ENCODE measurements around the gene TTC32.

The TTC32 gene

DNA sequence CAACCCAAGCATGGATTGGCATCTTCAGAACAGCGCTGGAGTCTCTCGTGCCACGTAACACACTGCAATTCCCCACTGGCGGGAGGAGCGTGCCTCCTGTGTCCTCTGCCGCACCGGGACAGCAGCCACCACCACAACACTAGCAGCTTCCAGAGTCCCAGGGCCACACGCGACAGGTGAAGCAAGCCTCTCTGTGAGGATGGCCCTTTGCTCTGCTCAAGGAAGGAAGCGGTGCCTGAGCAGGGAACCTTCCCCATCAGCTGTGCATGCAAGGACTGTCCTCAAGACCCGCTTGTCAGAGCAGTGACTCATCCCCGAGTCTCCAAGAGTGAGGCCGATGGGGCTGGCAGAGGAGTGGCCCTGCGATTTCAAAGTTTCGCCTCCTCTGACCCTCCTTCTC is 44.0 kb downstream of the TTC32 start:
- intact Hi-C loops (cut with DNase I; ENCODE audit: low total_unique reads): loop anchor here (5.0 to 10.0 kb wide), 2 partner anchors 51 to 113 kb away; no protein-coding TSS in a partner anchor
- H3K27ac ChIP-seq: peak overlapping the region; percentile 76 to 83
- peaks cover 0 to 75% (median 49%) of the 10 kb centered on the region in 4 donors for H3K4me1 ChIP-seq
- no peaks in the 10 kb centered on the region for H3K9me3 ChIP-seq
- H3K27me3 ChIP-seq: no peaks in the 10 kb centered on the region
- H3K36me3 ChIP-seq: no peaks in the 10 kb centered on the region
- H3K4me3 ChIP-seq: no peak overlapping the region
- TF ChIP-seq, protein P1, sequence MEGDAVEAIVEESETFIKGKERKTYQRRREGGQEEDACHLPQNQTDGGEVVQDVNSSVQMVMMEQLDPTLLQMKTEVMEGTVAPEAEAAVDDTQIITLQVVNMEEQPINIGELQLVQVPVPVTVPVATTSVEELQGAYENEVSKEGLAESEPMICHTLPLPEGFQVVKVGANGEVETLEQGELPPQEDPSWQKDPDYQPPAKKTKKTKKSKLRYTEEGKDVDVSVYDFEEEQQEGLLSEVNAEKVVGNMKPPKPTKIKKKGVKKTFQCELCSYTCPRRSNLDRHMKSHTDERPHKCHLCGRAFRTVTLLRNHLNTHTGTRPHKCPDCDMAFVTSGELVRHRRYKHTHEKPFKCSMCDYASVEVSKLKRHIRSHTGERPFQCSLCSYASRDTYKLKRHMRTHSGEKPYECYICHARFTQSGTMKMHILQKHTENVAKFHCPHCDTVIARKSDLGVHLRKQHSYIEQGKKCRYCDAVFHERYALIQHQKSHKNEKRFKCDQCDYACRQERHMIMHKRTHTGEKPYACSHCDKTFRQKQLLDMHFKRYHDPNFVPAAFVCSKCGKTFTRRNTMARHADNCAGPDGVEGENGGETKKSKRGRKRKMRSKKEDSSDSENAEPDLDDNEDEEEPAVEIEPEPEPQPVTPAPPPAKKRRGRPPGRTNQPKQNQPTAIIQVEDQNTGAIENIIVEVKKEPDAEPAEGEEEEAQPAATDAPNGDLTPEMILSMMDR (IDR thresholded peaks at IDR 0.05): no peak
- DNase-seq: no peak

DNA sequence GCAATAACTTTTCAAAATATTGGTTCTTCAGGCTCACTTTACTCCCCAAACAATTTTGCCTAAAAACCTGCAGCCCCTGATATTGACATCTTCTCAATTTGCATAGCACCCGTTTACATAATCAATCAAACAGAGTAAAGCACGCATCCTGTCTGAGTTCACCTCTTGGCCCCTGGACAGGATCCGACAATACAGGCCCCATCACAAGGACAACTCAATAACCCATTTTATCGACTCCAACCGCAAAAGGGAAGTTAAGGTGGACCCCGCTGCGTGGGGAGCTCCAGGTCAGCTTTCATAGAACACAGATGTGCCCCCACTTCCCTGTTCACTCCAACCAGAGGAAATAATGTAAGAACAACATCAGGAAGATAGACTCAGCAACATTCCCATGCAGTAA is 44.7 kb downstream of the TTC32 start:
- Histone ChIP-seq H3K27me3 (no peaks in the 10 kb centered on the region), H3K4me1 (peaks cover 0 to 71% (median 45%) of the 10 kb centered on the region in 4 donors), H3K9me3 (no peaks in the 10 kb centered on the region), H3K36me3 (no peaks in the 10 kb centered on the region), H3K4me3 (no peak overlapping the region), H3K27ac (peak overlapping the region; percentile 76 to 83)
- intact Hi-C loops (cut with DNase I; ENCODE audit: low total_unique reads): loop anchor here (5.0 to 10.0 kb wide), 2 partner anchors 50 to 112 kb away; no protein-coding TSS in a partner anchor
- no peak for DNase-seq
- TF ChIP-seq, protein P1 (IDR thresholded peaks at IDR 0.05): no peak

DNA sequence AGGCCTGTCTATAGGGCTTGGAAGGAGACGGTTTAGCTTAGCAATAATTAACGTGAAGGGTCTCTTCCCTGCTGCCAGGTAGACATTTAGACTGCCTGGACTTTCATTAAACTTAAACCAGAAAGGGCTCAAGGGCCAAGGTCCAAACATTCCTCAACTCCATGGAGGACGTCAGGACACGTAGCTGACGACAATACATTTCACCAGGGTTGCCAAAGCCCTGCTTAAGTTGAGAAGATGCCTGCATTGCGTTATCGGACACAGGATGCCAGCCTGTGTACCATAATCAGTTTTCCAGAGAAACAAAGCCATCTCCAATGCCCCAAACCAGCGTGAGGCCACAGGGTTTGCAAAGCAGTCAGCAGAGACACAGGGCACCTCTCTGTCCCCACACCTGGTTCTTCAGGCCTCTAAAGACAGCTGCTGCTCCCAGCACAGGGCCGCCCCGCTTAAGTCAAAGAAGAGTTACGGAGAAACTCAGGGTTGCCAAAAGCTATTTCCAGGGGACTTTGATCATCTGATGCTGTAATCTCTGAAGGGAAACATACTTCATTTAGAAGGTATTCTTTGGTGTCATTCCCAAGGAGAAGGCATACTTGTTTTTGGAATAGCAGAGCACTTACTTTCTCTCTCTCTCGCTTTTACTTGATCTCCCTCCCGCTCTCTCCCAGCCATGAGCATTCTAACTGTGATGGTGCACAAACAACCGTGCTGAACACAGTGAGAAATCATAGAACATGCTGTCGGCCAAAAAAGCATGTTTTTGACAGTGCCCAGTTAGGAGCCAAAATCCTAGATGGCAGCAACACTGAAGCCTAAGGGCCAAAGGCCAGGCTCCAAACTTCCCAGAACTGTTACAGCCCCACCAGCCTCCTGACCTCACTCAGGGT is 46.0 kb downstream of the TTC32 start:
- no peak for DNase-seq
- TF ChIP-seq, protein P1 (IDR thresholded peaks at IDR 0.05): no peak
- no peak overlapping the region for H3K4me3 ChIP-seq
- intact Hi-C loops (cut with DNase I; ENCODE audit: low total_unique reads): loop anchor here (5.0 to 10.0 kb wide), 2 partner anchors 48 to 111 kb away; no protein-coding TSS in a partner anchor
- H3K27me3 ChIP-seq: no peaks in the 10 kb centered on the region
- H3K4me1 ChIP-seq: peaks cover 0 to 58% (median 33%) of the 10 kb centered on the region in 4 donors
- no peaks in the 10 kb centered on the region for H3K9me3 ChIP-seq
- H3K36me3 ChIP-seq: no peaks in the 10 kb centered on the region
- H3K27ac ChIP-seq: peak overlapping the region; percentile 76 to 83

DNA sequence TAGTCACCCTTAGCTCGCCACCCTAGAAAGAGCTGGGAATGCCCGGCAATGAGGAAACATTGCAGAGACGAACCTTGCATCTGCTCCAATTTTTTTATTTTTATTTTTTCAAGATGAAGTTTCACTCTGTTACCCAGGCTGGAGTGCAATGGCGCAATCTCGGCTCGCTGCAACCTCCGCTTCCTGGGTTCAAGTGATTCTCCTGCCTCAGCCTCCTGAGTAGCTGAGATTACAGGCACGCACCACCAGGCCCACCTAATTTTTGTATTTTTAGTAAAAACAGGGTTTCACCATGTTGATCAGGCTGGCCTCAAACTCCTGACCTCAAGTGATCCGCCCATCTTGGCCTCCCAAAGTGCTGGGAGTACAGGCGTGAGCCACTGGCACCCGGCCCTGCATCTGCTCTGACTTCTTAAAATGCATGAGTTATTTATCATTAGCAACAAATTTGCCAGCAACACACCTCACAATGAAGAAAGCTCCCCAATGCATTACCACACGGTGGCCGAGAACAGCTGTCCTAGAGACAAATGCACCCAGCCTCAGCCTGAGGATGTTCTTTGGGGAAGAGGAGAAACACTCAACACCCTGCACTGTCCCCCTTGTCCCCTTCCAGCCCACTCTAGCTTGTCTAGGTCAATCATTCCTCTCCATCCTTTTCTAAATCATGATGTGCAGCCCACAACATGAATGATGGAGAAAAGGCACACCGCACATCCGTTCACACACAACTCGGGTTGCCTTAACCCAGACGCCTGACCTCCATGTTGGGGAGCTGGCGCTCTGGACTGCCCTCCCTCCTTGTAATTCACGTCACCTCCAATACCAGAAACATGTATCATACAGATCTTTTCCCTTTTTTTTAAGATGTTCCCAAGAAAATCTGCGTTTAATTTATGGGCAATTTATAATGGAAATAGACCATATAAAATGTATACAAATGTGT is 46.9 kb downstream of the TTC32 start:
- TF ChIP-seq, protein P1 (IDR thresholded peaks at IDR 0.05): no peak
- Histone ChIP-seq H3K36me3 (no peaks in the 10 kb centered on the region), H3K27ac (peak overlapping the region; percentile 76 to 83), H3K27me3 (no peaks in the 10 kb centered on the region), H3K4me3 (no peak overlapping the region), H3K4me1 (peaks cover 0 to 52% (median 30%) of the 10 kb centered on the region in 4 donors), H3K9me3 (no peaks in the 10 kb centered on the region)
- DNase-seq: no peak
- intact Hi-C loops (cut with DNase I; ENCODE audit: low total_unique reads): loop anchor here (5.0 to 10.0 kb wide), 2 partner anchors 48 to 110 kb away; no protein-coding TSS in a partner anchor

DNA sequence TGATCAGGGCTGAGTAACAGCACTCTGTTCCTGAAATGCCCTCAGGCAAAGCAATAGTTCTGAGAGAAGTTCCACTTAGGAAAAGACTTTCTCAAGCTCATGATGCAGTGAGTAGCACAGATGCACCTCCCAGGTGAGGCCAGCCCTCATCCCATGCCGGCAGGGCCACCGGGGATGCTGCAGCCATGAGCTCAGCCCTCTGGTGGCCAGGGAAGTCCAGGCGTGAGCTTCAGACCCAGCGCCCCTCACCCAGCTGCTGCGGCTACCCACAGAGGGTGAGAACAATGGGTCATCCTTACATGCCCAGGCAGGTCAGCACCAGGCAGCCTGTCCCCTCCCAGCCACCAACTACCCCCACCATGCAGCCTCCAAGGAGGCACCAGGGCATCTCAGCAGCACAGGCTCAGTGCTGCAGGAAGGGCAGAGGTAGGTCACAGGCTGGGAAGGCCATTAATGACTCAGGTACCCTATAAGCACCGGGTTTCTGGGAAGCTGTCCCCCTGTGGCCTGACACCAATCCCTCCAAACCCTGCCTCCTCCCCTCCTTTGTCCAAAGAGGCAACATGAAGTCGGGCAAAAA is 50.6 kb downstream of the TTC32 start:
- Histone ChIP-seq H3K4me3 (no peak overlapping the region), H3K4me1 (peaks cover 0 to 16% (median 8%) of the 10 kb centered on the region in 4 donors), H3K27me3 (no peaks in the 10 kb centered on the region), H3K27ac (no peak overlapping the region), H3K36me3 (no peaks in the 10 kb centered on the region), H3K9me3 (no peaks in the 10 kb centered on the region)
- intact Hi-C loops (cut with DNase I; ENCODE audit: low total_unique reads): loop anchor here (10.0 kb wide), 1 partner anchor 106 kb away; no protein-coding TSS in a partner anchor
- TF ChIP-seq, protein P1 (IDR thresholded peaks at IDR 0.05): no peak
- no peak for DNase-seq

Data from tibial artery (tissue), 4 donors.